ENCODE results near the gene TNNI3K.
A peak's percentile ranks its signal among the peaks of the same experiment; 100 is the strongest.
"Not testable (repeated sequence)": the region's sequence is repeated elsewhere in the genome, so short reads cannot be mapped to it uniquely, and the experiment has no call there.

TNNI3K gene, protein sequence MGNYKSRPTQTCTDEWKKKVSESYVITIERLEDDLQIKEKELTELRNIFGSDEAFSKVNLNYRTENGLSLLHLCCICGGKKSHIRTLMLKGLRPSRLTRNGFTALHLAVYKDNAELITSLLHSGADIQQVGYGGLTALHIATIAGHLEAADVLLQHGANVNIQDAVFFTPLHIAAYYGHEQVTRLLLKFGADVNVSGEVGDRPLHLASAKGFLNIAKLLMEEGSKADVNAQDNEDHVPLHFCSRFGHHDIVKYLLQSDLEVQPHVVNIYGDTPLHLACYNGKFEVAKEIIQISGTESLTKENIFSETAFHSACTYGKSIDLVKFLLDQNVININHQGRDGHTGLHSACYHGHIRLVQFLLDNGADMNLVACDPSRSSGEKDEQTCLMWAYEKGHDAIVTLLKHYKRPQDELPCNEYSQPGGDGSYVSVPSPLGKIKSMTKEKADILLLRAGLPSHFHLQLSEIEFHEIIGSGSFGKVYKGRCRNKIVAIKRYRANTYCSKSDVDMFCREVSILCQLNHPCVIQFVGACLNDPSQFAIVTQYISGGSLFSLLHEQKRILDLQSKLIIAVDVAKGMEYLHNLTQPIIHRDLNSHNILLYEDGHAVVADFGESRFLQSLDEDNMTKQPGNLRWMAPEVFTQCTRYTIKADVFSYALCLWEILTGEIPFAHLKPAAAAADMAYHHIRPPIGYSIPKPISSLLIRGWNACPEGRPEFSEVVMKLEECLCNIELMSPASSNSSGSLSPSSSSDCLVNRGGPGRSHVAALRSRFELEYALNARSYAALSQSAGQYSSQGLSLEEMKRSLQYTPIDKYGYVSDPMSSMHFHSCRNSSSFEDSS
- total RNA-seq, result 0 reads per million in 2 experiments

DNA sequence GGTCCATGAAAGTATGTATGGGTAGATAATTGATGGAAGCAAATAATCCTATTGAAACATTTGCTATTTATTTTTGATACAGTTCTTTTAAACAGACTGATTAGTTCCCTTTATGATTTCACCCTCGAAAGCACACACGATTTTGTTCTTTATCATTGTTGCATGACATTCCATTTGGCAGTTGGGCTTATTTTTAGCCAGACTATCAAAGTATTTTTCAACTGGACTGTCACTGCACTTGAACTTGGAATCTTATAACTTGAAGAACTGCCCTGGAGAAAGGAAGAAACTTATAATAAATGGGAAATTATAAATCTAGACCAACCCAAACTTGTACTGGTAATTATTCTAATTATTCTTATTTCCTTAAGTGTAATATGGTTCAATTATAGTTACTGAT lies at the start of gene TNNI3K:
Gene TNNI3K, plus strand, starts transcription at position 235 of the 400 bp plus-strand sequence. Its CDS starts 65 bp downstream, at position 300.
- no peak for DNase-seq (ENCODE audit: low read depth)

DNA sequence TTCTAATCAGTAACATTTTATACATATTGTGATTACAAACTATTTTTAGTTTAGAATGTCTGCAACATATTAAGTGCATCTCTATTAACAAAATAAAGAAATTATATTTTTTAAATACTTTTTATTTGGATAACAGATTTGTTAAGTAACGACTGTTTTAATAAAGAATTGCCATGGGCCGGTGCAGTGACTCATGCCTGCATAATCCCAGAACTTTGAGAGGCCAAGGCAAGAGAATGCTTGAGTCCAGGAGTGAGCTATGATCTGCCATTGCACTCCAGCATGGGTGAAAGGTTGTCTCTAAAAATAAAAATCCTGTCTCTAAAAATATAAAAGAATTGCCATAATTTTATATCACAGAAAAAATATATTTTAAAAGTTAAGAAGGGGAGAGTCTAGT lies 41.3 kb upstream of the TNNI3K start:
- no peak for DNase-seq (ENCODE audit: low read depth)

DNA sequence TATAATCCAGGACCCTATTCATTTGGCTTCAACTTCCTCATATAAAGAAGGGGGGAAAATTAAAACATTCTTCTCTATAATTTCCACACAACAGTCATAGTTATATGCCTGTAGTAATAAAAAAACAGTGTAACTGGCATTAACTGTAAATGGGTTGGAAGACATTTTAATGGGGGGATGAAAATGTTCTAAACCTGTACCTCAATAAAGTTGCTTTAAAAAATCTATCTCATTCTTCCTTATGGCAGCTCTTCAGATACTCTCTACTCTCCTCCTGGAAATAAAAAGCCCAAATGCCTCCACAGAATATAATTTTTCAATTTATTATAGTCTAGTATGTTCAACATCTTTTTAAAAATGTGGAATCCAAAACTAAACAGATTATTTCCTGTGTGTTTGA lies 39.8 kb upstream of the TNNI3K start:
- no peak for DNase-seq (ENCODE audit: low read depth)

DNA sequence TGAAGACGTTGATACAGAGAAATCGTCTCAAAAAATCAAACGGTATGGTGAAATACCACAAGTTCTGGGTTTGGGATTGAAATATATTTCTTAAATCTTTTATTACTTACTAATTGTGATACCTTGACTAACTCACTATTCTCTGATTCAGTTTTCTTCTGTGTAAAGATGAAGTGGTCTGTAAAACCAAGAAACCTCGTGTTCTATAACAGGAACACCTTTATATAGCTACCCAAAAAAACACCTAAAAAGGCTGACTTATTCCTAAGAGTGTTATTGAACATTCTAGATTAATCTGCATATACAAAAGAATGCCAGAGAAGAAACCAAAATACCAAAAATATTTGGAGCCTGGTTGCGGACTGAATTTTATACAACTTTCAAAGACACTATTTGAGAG lies 37.9 kb upstream of the TNNI3K start:
- no peak for DNase-seq (ENCODE audit: low read depth)

DNA sequence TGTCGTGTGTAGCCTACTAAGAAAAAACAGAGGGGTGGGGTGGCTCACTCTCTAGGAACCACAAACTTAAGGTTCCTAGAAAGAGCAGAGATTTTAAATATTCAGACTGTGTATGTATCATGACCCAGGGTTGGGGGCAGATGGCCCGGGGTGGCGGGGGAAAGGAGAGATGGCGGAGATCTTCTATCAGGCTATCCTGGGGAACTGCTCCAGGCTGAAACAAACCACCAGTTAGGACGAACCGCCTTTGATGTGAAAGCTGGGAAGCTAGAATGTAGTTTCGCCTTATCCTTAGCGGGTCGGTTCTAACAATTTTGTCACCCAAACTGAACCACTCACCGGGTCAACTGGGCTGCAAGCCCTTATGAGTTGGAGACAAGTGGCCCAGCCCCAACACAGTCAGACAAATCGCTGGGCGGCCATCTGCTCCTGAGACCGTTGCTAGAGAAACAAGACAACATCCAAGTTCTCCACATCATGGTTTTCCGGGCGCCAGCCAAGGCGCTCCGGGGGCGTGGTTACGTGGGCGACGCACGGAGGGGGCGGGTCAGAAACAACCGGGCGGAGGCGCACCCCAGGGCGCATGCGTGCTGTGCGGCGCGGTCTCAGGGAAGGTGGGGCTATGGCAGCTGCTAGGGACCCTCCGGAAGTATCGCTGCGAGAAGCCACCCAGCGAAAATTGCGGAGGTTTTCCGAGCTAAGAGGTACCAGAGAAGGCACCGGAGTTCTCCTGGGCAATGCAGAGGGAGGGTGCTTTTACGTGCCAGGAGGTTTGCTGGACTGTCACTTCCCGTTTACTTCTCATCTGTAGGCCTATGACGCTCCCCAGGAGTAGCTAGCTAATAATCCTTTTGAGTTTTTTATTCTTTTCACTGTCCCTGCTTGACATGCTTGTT lies 37.3 kb upstream of the TNNI3K start, which contains the start of the genes FPGT and LRRIQ3:
Gene FPGT, plus strand, starts transcription at position 586 of the 896 bp plus-strand sequence. Its CDS starts 37 bp downstream, at position 623.
Gene LRRIQ3, minus strand, starts transcription at position 520 of the 896 bp plus-strand sequence. CDS start 14,492 bp downstream, outside the sequence.
- peak; percentile 93 for DNase-seq (ENCODE audit: low read depth)

DNA sequence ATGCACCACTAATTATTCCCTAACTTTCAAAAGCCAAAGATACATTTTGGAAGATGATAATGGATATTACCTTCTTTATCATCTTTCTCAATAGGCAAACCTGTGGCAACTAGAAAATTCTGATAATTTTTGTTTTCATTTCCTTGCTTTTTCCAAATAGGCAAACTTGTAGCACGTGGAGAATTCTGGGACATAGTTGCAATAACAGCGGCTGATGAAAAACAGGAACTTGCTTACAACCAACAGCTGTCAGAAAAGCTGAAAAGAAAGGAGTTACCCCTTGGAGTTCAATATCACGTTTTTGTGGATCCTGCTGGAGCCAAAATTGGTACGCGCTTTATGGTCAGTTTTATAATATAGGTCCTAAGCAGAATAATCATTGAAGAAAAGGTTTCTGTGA lies 35.7 kb upstream of the TNNI3K start:
- no peak for DNase-seq (ENCODE audit: low read depth)

DNA sequence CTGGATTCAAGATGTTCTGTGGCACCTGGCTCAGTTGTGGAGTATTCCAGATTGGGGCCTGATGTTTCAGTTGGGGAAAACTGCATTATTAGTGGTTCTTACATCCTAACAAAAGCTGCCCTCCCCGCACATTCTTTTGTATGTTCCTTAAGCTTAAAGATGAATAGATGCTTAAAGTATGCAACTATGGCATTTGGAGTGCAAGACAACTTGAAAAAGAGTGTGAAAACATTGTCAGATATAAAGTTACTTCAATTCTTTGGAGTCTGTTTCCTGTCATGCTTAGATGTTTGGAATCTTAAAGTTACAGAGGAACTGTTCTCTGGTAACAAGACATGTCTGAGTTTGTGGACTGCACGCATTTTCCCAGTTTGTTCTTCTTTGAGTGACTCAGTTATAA lies 29.9 kb upstream of the TNNI3K start:
- no peak for DNase-seq (ENCODE audit: low read depth)

DNA sequence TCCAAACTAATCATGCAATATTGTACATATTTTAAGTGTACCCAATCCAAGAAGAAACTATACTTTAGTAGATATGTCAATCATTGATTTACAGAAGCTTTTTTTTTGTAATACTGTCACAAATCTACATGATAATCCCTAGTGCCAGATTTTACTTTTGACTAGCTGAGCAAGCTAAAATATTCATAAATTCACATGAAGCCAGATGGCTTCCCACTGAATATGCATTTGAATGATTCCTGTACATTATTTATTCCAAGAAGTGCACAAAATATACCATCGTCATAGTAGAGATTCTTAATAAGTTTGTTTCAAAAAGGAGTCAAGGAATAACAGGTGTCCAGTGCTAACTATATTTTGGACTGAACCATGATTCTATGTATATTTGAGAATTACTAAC lies 20.0 kb upstream of the TNNI3K start:
- DNase-seq (ENCODE audit: low read depth), result no peak

DNA sequence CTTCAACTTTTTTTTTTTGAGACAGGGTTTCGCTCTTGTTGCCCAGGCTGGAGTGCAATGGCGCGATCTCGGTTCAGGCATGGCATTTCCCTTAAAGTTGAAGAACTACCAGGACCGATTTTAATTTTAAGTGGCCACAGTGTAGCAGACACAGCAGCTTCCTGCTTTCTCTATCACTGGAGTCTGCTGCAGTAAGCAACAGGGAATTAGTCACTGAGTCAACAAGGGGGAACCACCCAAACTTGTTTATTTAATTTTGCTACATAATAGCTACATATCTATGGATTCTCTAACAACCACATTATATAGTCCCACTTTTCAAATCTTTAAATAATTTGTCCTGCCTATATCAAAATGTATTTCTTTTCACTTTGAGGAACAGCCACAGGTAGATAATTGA lies 12.5 kb upstream of the TNNI3K start:
- DNase-seq (ENCODE audit: low read depth), result no peak

DNA sequence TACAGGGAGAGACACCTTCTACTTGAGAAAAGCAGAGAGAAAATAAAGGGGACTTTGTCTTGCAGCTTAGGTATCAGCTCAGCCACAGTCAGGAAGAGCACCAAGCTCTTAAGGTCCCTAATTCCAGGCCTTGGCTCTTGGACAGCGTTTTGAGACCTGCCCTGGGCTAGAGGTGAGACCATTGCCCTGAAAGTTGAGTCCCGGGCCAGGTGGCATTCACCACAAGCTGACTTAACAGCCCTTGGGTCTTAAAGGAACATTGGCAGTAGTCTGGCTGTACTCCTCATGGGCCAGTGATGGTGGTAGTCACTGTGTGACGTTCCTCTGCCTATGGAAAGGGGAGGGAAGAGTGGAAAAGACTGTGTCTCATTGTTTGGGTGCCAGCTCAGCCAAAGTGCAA lies 11.7 kb upstream of the TNNI3K start:
- DNase-seq (ENCODE audit: low read depth), result no peak

DNA sequence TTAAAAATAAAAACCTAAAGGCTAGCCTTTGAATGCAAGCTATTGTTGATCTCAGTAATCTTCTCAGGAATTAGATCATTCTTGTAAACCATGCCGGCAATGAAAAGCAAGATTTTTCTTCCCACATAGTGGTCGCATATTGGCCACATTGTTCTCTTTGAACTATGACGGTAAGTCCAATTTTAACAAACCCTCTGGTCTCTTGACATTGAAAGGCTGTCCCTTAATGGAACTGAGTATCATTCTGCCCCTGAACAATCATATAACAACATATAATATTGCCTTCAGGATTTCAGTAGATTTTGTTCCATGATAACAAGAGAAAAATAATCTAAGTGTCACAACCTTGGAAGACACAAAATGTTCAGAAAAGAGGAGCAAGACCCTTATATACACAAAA lies 1.3 kb downstream of the TNNI3K start:
- no peak for DNase-seq (ENCODE audit: low read depth)

DNA sequence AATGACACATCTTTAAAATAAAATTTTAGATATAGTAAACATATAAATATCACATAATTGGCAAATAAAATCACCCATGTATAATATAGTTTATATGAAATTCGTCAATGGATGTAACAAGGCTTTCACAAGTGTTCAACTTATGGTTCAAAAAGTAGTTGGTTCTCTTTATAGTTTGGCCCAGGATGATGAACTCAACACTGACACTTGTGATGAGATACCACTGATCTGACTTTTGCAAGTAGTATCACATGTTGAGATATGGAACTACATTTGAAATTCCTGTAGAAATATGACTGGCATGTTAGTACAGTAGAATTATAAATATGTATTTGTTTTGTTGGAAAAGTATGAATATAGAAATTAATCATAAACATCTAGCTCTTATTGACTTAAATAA lies 1.8 kb downstream of the TNNI3K start:
- DNase-seq (ENCODE audit: low read depth), result no peak

DNA sequence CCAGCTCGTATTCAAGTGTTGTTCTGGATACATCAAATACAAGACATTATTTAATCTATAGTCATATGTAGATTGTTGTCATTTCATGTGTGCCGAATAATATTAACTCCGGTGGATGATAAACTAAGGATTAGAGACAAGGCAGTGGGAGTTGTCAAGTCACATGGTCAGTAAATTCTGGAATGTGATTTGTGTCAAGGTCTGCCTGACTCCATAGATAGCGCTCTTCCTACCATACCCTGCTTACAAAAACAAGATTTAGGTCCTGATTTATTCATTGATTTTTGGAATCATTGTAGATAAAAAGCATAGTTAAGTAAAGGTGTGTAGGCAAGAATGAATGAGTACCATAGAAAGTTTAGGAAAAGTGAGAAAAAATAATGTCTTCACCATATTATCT lies 2.6 kb downstream of the TNNI3K start:
- DNase-seq (ENCODE audit: low read depth), result no peak

DNA sequence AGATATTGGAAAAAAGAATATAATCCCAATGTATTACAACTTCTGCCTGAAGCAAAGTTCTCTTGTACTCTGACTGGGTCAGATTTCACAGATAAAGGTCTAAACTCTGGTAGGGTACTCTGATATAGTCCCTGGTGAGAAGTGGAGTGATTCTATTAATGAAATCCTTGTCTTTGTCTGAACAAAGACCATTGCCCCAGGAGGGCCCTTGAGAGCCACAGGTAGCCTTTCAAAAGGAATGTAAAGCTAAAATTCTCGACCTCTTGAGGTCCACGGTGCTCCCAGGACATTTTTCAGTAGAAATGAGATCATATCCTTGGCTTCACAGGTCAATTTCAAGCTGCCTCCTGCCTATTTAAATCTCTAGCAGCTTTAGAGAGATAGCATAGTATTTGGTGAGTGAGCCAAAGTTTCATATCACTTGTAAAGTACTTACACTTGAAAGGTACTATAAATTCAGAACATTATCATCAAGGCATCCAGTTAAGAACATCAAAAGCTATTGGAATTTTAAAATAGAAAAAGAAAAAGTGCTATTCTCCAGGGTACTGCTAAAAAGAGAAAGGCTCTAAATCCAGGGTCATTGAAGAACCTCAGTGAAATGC lies 10.1 kb downstream of the TNNI3K start:
- no peak for DNase-seq (ENCODE audit: low read depth)

DNA sequence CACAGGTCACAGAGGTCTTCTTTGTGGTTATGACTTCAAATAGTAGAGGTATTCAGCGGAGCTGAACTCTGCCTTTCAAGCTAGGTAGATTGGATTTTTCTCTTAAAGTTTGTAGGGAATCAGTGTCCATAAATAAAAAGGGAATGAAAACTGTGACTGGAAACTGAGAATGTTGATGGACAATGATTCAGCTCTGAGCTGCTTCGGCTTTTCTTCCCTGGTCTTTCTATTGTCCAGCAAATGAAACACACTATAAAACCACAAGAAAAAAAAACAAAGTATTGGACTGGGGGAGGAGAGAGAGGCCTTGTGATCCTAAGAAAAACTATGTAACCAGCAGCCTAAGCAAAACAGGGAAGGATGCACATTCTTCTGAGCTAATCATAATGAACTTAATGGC lies 11.1 kb downstream of the TNNI3K start:
- DNase-seq (ENCODE audit: low read depth), result no peak

DNA sequence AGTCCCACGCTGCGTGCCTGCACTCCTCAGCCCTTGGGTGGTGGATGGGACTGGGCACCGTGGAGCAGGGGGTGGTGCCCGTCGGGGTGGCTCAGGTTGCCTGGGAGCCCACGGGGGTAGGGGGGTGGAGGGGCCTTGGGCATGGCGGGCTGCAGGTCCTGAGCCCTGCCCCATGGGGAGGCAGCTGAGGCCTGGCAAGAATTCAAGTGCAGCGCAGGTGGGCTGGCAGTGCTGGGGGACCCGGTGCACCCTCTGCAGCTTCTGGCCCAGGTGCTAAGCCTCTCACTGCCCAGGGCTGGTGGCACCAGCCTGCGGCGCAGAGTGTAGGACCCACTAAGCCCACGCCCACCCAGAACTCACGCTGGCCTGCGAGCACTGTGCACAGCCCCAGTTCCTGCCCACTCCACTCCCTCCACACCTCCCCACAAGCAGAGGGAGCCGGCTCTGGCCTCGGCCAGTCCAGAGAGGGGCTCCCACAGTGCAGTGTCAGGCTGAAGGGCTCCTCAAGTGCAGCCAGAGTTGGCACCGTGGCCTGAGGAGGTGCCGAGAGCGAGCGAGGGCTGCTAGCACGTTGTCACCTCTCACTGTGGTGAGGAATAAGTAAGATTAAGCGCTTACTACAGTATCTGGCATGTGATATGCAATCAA lies 12.8 kb downstream of the TNNI3K start:
- no peak for DNase-seq (ENCODE audit: low read depth)

DNA sequence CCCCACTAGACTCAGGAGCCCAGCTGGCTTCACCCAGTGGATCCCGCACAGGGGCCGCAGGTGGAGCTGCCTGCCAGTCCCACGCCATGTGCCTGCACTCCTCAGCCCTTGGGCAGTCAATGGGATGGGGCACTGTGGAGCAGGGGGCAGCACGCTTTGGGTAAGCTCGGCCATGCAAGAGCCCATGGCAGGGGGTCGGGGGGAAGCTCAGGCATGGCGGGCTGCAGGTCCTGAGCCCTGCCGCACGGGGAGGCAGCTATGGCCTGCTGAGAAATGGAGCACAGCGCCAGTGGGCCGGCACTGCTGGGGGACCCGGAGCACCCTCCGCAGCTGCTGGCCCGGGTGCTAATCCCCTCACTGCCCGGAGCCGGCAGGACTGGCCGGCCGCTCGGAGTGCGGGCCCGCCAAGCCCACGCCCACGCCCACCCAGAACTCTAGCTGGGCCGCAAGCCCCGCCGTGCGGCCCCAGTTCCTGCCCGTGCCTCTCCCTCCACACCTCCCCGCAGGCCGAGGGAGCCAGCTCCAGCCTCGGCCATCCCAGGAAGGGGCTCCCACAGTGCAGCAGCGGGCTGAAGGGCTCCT lies 18.1 kb downstream of the TNNI3K start:
- not testable (repeated sequence) for DNase-seq (ENCODE audit: low read depth)

DNA sequence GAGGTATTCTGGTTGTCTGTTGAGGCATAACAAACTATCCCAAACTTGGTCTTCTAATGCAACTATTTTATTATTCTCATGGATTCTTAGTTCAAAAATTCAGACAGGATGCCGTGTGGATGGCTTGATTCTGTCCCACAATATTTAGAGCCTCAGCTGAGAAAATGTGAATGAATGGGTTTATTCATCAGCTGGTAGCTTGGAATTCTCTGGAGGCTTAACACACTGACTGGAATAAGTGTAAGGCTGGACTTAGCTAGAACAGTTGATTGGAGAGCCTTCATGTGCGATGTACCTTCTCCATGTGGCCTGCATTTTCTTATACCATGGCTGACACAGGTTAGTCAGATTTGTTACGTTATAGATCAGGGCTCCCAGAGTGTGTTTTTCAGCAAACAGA lies 30.8 kb downstream of the TNNI3K start:
- no peak for DNase-seq (ENCODE audit: low read depth)

DNA sequence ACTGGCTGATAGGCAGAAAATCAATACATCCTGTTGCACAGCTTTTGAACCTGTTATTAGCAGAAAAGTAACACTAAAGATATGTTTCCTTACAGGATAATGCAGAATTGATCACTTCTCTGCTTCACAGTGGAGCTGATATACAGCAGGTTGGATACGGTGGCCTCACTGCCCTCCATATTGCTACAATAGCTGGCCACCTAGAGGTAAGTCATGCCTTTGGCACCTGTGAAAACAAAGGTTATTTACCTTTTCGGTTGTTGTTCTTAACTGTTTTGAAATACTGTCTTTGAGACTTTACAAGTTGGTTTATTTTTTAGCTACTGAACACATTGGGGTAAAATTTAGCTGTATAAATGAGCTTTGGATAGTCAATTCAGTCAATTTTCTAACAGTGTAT lies 36.3 kb downstream of the TNNI3K start:
- no peak for DNase-seq (ENCODE audit: low read depth)

DNA sequence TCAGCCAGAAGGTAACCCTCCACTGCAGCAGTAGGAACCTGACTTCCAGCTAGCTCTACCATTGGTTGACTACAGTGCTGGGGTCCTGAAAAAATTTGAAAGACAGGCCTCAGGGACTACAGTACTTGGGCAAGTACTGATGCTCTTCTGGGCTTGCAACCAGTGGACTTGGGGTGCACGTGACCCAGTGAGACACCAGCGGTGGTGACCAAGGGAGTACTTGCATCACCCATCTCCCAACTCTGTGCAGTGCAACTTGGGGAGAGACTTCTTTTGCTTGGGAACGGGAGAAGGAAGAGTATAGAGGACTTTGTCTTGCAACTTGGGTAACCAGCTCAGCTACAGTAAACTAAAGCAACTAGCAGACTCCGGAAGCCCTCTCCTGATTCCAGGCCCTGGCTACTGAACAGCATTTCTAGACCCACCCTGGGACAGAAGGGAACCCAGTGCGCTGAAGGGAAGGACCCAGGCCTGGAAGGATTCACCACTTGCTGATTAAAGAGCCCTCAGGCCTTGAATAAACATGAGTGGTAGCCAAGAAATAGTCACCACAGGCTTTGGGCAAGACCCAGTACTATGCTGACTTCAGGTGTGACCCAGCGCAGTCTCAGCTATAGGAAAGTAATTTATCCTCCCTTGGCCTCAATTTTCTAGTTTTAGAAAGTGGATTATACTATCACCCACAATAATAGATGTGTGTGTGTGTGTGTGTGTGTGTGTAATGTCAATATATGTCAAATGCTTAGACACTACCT lies 45.6 kb downstream of the TNNI3K start:
- DNase-seq (ENCODE audit: low read depth), result no peak
